A673 (cell line): ENCODE measurements around the gene SYP.

Experiments used
- EZH2 ChIP-seq: fragments of 200-600 bp; sonication (generic); IDR thresholded peaks from 2 replicates; pipeline ENCODE4 v1.6.1; 2017; ENCODE audit warnings: borderline replicate concordance, low read depth, mild to moderate bottlenecking, mixed read lengths, antibody characterized with exemption, low read length; ENCODE audit not compliant: poor library complexity, severe bottlenecking
- TF ChIP-seq, protein P1 (sequence below): fragments of 300-800, 200-600 bp; sonication (generic); conservative IDR thresholded peaks from 2 replicates; pipeline ENCODE4 v1.5.1; 2017; ENCODE audit warnings: low read depth, mild to moderate bottlenecking, antibody characterized with exemption, low read length, moderate library complexity, mixed read lengths

DNA sequence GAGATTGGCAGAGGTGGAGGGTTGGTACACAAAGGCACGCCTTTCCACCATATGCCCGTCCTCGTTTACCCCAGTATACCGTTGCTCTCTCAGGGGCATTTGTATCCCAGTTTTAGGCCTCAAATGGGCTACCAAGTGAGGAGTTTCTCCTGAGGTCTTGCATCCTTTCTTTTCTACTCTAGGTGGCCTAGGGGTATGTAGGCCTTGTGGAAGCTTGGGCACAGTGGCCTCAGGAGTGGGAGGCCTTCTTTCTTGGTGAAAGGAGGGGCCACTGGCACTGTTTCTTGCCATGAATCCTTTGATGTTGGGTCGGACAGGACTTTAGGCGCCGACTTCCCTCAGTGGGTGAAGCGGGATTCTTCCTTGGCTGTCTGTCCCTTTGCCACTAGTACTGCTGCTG, 52.7 kb downstream of the SYP start:
- TF ChIP-seq, protein P1, sequence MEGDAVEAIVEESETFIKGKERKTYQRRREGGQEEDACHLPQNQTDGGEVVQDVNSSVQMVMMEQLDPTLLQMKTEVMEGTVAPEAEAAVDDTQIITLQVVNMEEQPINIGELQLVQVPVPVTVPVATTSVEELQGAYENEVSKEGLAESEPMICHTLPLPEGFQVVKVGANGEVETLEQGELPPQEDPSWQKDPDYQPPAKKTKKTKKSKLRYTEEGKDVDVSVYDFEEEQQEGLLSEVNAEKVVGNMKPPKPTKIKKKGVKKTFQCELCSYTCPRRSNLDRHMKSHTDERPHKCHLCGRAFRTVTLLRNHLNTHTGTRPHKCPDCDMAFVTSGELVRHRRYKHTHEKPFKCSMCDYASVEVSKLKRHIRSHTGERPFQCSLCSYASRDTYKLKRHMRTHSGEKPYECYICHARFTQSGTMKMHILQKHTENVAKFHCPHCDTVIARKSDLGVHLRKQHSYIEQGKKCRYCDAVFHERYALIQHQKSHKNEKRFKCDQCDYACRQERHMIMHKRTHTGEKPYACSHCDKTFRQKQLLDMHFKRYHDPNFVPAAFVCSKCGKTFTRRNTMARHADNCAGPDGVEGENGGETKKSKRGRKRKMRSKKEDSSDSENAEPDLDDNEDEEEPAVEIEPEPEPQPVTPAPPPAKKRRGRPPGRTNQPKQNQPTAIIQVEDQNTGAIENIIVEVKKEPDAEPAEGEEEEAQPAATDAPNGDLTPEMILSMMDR, result no peak
- no peak for TF ChIP-seq EZH2
